Measurements from ENCODE around the gene LRRC27.

DNA sequence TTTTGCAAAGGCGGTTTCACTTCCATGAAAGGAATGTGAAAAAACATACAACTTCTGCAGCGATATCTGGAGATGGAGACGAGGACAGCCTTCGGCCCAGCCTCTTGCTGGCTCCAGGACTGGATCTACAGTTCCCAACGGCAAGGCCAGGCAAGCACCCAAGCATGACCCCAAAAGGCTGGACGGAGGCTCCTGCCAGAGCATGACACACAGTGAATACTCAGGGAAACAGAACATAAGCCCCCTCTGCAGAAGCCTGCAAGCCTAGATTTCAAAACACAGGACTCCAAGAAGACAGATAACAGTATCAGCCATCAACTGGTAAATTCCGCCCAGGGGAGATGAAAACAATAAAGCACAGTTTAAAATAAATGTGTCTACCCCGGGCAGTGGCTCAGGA is 3.3 kb upstream of the LRRC27 start:
- TF ChIP-seq CTCF (conservative IDR thresholded peaks at IDR 0.05 in 1 of 2, IDR thresholded peaks at IDR 0.05 in 1 of 2; ENCODE audit: low read depth in 1 of 2, low read length in 2 of 2) = no peak
- TF ChIP-seq EZH2 (IDR thresholded peaks at IDR 0.05; ENCODE audit: low read length, missing control alignments) = no peak
